Caco-2 (cell line): ENCODE measurements around the gene NALCN. TPM values are rescaled to one million over a fixed set of nuclear protein-coding genes. Genes with fewer than 3 reads are reported as not detected.

Experiments used
- BruUV-seq: library from RNA; stranded (reverse); fragments of 400-500 nt; replicated peaks from 2 replicates; lab custom pipeline; 2021; lab: Mats Ljungman, UMichigan
- CTCF ChIA-PET: fragments of 300-600 bp; sonication (Branson Sonifier 250); formaldehyde crosslinking; loops from one replicate; lab custom pipeline; 2022; ENCODE audit warnings: antibody characterized with exemption; lab: Charles Lee
- POLR2A ChIA-PET: fragments of 300-600 bp; sonication (Branson Sonifier 250); formaldehyde crosslinking; loops from one replicate; lab custom pipeline; 2022; ENCODE audit warnings: antibody characterized with exemption; lab: Charles Lee
- DNase-seq, 2 experiments: peaks; one replicate each; pipeline versions ENCODE4 v3.0.0 to v3.0.0-alpha.2; 2020 to 2022
- H3K27me3 ChIP-seq: replicated peaks from 2 replicates; pipeline ENCODE4 v1.6.0; 2011; ENCODE audit warnings: low read length; ENCODE audit not compliant: control insufficient read depth, insufficient read depth
- H3K36me3 ChIP-seq: 2 replicates; pipeline ENCODE4 v1.5.1; 2011; ENCODE audit warnings: low read length; ENCODE audit not compliant: control insufficient read depth, insufficient read depth
- H3K4me1 ChIP-seq: fragments of 250-450 bp; sonication (Bioruptor Pico); 2 replicates; pipeline ENCODE4 v1.5.1; 2020; ENCODE audit warnings: mild to moderate bottlenecking
- H3K4me3 ChIP-seq: 2 replicates; pipeline ENCODE4 v1.5.1; 2011; ENCODE audit warnings: low read depth, mild to moderate bottlenecking, control low read depth, low read length
- H3K9me3 ChIP-seq: fragments of 250-450 bp; sonication (Bioruptor Pico); 2 replicates; pipeline ENCODE4 v1.5.1; 2020; ENCODE audit warnings: mild to moderate bottlenecking, moderate library complexity
- H3K27ac Mint-ChIP-seq: one replicate; pipeline ENCODE4 v1.8.0; 2022; ENCODE audit warnings: mixed read lengths; ENCODE audit not compliant: unreplicated experiment
- H3K27me3 Mint-ChIP-seq: one replicate; pipeline ENCODE4 v1.8.0; 2022; ENCODE audit warnings: mixed read lengths; ENCODE audit not compliant: insufficient read depth, unreplicated experiment
- H3K36me3 Mint-ChIP-seq: one replicate; pipeline ENCODE4 v1.8.0; 2022; ENCODE audit warnings: mild to moderate bottlenecking, mixed read lengths; ENCODE audit not compliant: insufficient read depth, unreplicated experiment
- H3K4me1 Mint-ChIP-seq: one replicate; pipeline ENCODE4 v1.8.0; 2022; ENCODE audit warnings: low read depth, mixed read lengths; ENCODE audit not compliant: unreplicated experiment
- H3K4me3 Mint-ChIP-seq: one replicate; pipeline ENCODE4 v1.8.0; 2022; ENCODE audit warnings: mild to moderate bottlenecking, moderate library complexity, mixed read lengths; ENCODE audit not compliant: unreplicated experiment
- H3K9me3 Mint-ChIP-seq: one replicate; pipeline ENCODE4 v1.8.0; 2022; ENCODE audit warnings: mixed read lengths; ENCODE audit not compliant: unreplicated experiment
- intact Hi-C: fragments of 100-400 bp; cut with micrococcal nuclease; formaldehyde crosslinking; loops from one replicate; pipeline ENCODE4 v1.10.0; 2022; ENCODE audit not compliant: unreplicated experiment
- total RNA-seq: library from RNA; stranded (reverse); gene quantifications from 2 replicates; pipeline ENCODE4 v1.2.3, GENCODE V29; 2022
- TF ChIP-seq, protein P1 (sequence below), 2 experiments: fragments of 200-600 bp in 1 of 2; IDR thresholded peaks; 1 replicate in 1 of 2; 2 replicates in 1 of 2; pipeline versions ENCODE4 v1.5.1 to v1.8.0; 2011 to 2022; ENCODE audit warnings: antibody characterized with exemption in 1 of 2, control low read depth in 1 of 2, inconsistent platforms in 1 of 2, low read depth in 1 of 2, low read length in 1 of 2, mild to moderate bottlenecking in 1 of 2, moderate library complexity in 1 of 2; ENCODE audit not compliant: insufficient read depth in 1 of 2, severe bottlenecking in 1 of 2, unreplicated experiment in 1 of 2

The NALCN gene
- total RNA-seq, 1 experiment from 2014 or later = not detected

GRCh38 chr13:101346942-101347728, 69.2 kb downstream of the NALCN start:
- Mint-ChIP-seq H3K9me3 (no peaks in the 10 kb centered on the region), H3K4me3 (no peak overlapping the region), H3K4me1 (no peaks in the 10 kb centered on the region), H3K36me3 (no peaks in the 10 kb centered on the region), H3K27me3 (peaks cover 3% of the 10 kb centered on the region), H3K27ac (no peak overlapping the region)
- Histone ChIP-seq H3K4me1 (no peaks in the 10 kb centered on the region), H3K36me3 (no peaks in the 10 kb centered on the region), H3K27me3 (no peaks in the 10 kb centered on the region), H3K9me3 (no peaks in the 10 kb centered on the region), H3K4me3 (no peak overlapping the region)
- TF ChIP-seq, protein P1, sequence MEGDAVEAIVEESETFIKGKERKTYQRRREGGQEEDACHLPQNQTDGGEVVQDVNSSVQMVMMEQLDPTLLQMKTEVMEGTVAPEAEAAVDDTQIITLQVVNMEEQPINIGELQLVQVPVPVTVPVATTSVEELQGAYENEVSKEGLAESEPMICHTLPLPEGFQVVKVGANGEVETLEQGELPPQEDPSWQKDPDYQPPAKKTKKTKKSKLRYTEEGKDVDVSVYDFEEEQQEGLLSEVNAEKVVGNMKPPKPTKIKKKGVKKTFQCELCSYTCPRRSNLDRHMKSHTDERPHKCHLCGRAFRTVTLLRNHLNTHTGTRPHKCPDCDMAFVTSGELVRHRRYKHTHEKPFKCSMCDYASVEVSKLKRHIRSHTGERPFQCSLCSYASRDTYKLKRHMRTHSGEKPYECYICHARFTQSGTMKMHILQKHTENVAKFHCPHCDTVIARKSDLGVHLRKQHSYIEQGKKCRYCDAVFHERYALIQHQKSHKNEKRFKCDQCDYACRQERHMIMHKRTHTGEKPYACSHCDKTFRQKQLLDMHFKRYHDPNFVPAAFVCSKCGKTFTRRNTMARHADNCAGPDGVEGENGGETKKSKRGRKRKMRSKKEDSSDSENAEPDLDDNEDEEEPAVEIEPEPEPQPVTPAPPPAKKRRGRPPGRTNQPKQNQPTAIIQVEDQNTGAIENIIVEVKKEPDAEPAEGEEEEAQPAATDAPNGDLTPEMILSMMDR (IDR thresholded peaks at IDR 0.05; ENCODE audit: insufficient read depth in 1 of 2, low read depth in 1 of 2, low read length in 1 of 2, severe bottlenecking in 1 of 2, unreplicated experiment in 1 of 2) = no peak
- BruUV-seq = no TSS peak
- intact Hi-C loops = no loop called here
- CTCF ChIA-PET = no interaction called here
- POLR2A ChIA-PET = no interaction called here
- no peak for DNase-seq

DNA sequence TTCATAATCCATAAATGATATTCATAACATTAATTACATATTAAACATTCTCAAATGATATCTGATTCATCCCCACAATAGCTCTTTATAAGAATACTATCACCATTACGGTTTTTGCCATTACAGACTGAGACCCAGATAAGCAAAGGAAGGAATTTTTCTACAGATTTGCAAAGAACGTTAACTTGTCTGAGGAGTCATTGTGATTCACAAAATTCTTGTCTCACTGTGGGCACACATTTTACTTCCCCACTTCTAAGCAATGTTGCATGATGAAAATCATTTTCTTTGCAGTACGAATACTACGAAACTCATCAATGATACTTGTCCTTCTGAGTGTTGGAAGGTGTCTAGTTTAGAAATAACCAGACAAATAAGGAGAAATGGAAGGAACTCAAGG, 70.1 kb downstream of the NALCN start:
- H3K9me3 Mint-ChIP-seq = no peaks in the 10 kb centered on the region
- BruUV-seq = no TSS peak
- no peaks in the 10 kb centered on the region for H3K4me1 Mint-ChIP-seq
- intact Hi-C loops = no loop called here
- Histone ChIP-seq H3K36me3 (no peaks in the 10 kb centered on the region), H3K4me3 (no peak overlapping the region), H3K27me3 (no peaks in the 10 kb centered on the region), H3K4me1 (no peaks in the 10 kb centered on the region), H3K9me3 (no peaks in the 10 kb centered on the region)
- TF ChIP-seq, protein P1 (IDR thresholded peaks at IDR 0.05; ENCODE audit: insufficient read depth in 1 of 2, low read depth in 1 of 2, low read length in 1 of 2, severe bottlenecking in 1 of 2, unreplicated experiment in 1 of 2) = no peak
- no peak for DNase-seq
- CTCF ChIA-PET = no interaction called here
- H3K36me3 Mint-ChIP-seq = no peaks in the 10 kb centered on the region
- H3K4me3 Mint-ChIP-seq = no peak overlapping the region
- no peak overlapping the region for H3K27ac Mint-ChIP-seq
- peaks cover 2% of the 10 kb centered on the region for H3K27me3 Mint-ChIP-seq
- POLR2A ChIA-PET = no interaction called here

DNA sequence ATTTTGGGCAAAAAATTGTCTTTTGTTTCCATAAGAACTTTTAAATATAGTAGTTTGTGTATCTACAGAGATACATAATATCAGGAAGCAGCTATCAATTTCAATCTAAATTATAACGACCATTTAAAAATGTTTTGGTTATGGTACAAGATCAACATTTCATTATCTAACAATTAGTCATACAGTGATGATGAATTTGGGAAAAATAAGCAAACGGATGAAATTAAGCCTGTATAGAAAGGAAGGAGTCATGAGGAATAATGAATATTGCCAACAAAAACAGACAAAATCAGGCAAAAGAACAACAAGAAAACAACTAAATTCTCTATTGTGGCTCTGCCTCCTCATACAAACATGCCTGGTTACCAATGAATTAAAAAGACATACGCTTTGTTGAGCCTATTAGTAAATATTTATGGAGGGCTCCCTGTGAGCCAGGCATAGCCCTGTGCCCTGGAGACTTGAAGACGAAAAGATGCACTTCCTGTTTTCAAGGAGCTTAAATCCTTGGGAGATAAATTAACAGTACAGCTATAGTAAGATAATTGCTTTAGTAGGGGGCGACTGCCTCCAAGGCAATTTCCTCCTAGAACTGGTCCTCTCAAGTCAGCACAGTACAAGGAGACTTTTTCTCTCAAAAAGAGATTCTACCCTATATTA, 73.0 kb downstream of the NALCN start:
- ChIA-PET POLR2A (no interaction called here), CTCF (no interaction called here)
- Mint-ChIP-seq H3K4me1 (no peaks in the 10 kb centered on the region), H3K9me3 (no peaks in the 10 kb centered on the region), H3K27ac (no peak overlapping the region), H3K4me3 (no peak overlapping the region), H3K36me3 (no peaks in the 10 kb centered on the region), H3K27me3 (peaks cover 16% of the 10 kb centered on the region)
- Histone ChIP-seq H3K36me3 (no peaks in the 10 kb centered on the region), H3K27me3 (no peaks in the 10 kb centered on the region), H3K4me3 (no peak overlapping the region), H3K4me1 (no peaks in the 10 kb centered on the region), H3K9me3 (no peaks in the 10 kb centered on the region)
- TF ChIP-seq, protein P1 (IDR thresholded peaks at IDR 0.05; ENCODE audit: insufficient read depth in 1 of 2, low read depth in 1 of 2, low read length in 1 of 2, severe bottlenecking in 1 of 2, unreplicated experiment in 1 of 2) = no peak
- intact Hi-C loops = no loop called here
- no peak for DNase-seq
- no TSS peak for BruUV-seq
